ENCODE measurements around the gene CHRNA3. TPM values are rescaled to one million over a fixed set of nuclear protein-coding genes. Genes with fewer than 3 reads are reported as not detected.
A peak's percentile ranks its signal among the peaks of the same experiment; 100 is the strongest.

CHRNA3 gene
- total and polyA plus RNA-seq, 2 donors (not counting 1 experiment from before 2014, with no cell fraction given) = not detected

- no peak overlapping the region for H3K27ac Mint-ChIP-seq
- H3K4me1 ChIP-seq (ENCODE audit: control insufficient read depth in 2 of 2, insufficient read depth in 2 of 2, low read length in 2 of 2) = peaks cover 4 to 13% of the 10 kb centered on the region in 2 donors
- TF ChIP-seq CTCF (IDR thresholded peaks at IDR 0.05) (peak; percentile 86), EZH2 (IDR thresholded peaks at IDR 0.05; ENCODE audit: borderline replicate concordance, insufficient read depth, low read depth, low read length, poor library complexity, severe bottlenecking) (no peak)
- H3K27me3 ChIP-seq (replicated peaks in 1 of 4; ENCODE audit: control extremely low read depth in 1 of 4, control insufficient read depth in 3 of 4, insufficient read depth in 4 of 4, low read length in 3 of 4) = peaks cover 0 to 32% (median 13%) of the 10 kb centered on the region in 4 experiments
- H4K20me1 ChIP-seq (ENCODE audit: control insufficient read depth, insufficient read depth, low read length, poor library complexity, severe bottlenecking) = no peaks in the 10 kb centered on the region
- intact Hi-C loops (cut with micrococcal nuclease) = loop anchor here (1.0 to 10.0 kb wide), 2 partner anchors 193 to 286 kb away; partner anchors contain the start of gene ADAMTS7
- H3K36me3 ChIP-seq (replicated peaks in 1 of 2; ENCODE audit: control extremely low read depth in 1 of 2, control insufficient read depth in 1 of 2, extremely low read depth in 1 of 2, insufficient read depth in 2 of 2, low read length in 1 of 2) = no peaks in the 10 kb centered on the region
- POLR2A ChIA-PET = no interaction called here
- no peak overlapping the region for H2AFZ ChIP-seq (ENCODE audit: insufficient read depth, low read depth, low read length, poor library complexity, severe bottlenecking)
- H3K27ac ChIP-seq (ENCODE audit: low read length in 2 of 2) = no peak overlapping the region
- H3K79me2 ChIP-seq (ENCODE audit: control insufficient read depth, insufficient read depth, low read length) = no peaks in the 10 kb centered on the region
- H3K9ac ChIP-seq (ENCODE audit: low read length) = no peak overlapping the region
- CTCF ChIA-PET = interaction anchor here (0.5 to 2.0 kb wide), 5 partner anchors 91 to 566 kb away, joined by 3 to 18 read pairs (median 5); no protein-coding TSS in a partner anchor
- peaks cover 34% of the 10 kb centered on the region for H3K27me3 Mint-ChIP-seq
- ATAC-seq (ENCODE audit: low read depth) (peak; percentile 66), DNase-seq (peak; percentile 82)
- no peak overlapping the region for H3K4me3 ChIP-seq (ENCODE audit: control extremely low read depth in 1 of 5, extremely low read depth in 1 of 5, insufficient read depth in 1 of 5, low read depth in 2 of 5, low read length in 4 of 5)
- H3K9me3 ChIP-seq (ENCODE audit: control extremely low read depth in 1 of 3, control insufficient read depth in 2 of 3, insufficient read depth in 1 of 3, low read length in 2 of 3) = no peaks in the 10 kb centered on the region
- no peak overlapping the region for H3K4me2 ChIP-seq (replicated peaks; ENCODE audit: low read depth, low read length, poor library complexity, severe bottlenecking)
- H3K9me3 Mint-ChIP-seq (ENCODE audit: insufficient read depth) = no peaks in the 10 kb centered on the region
- peak overlapping the region; percentile 37 for H3K4me3 Mint-ChIP-seq
- WGBS (ENCODE audit: insufficient coverage) = 24% methylated on average over 8 of the region's 8 CpGs
- peaks cover 4% of the 10 kb centered on the region for H3K4me1 Mint-ChIP-seq
Observed at GRCh38 chr15:78618490-78618934, 2.3 kb downstream of the CHRNA3 start.

- Histone ChIP-seq H3K9me3 (ENCODE audit: control extremely low read depth in 1 of 3, control insufficient read depth in 2 of 3, insufficient read depth in 1 of 3, low read length in 2 of 3) (no peaks in the 10 kb centered on the region), H3K79me2 (ENCODE audit: control insufficient read depth, insufficient read depth, low read length) (no peaks in the 10 kb centered on the region), H3K9ac (ENCODE audit: low read length) (no peak overlapping the region), H3K4me2 (replicated peaks; ENCODE audit: low read depth, low read length, poor library complexity, severe bottlenecking) (no peak overlapping the region), H3K36me3 (replicated peaks in 1 of 2; ENCODE audit: control extremely low read depth in 1 of 2, control insufficient read depth in 1 of 2, extremely low read depth in 1 of 2, insufficient read depth in 2 of 2, low read length in 1 of 2) (no peaks in the 10 kb centered on the region), H3K27ac (ENCODE audit: low read length in 2 of 2) (no peak overlapping the region), H3K4me3 (ENCODE audit: control extremely low read depth in 1 of 5, extremely low read depth in 1 of 5, insufficient read depth in 1 of 5, low read depth in 2 of 5, low read length in 4 of 5) (no peak overlapping the region), H4K20me1 (ENCODE audit: control insufficient read depth, insufficient read depth, low read length, poor library complexity, severe bottlenecking) (no peaks in the 10 kb centered on the region), H3K27me3 (replicated peaks in 1 of 4; ENCODE audit: control extremely low read depth in 1 of 4, control insufficient read depth in 3 of 4, insufficient read depth in 4 of 4, low read length in 3 of 4) (peaks cover 0 to 32% (median 13%) of the 10 kb centered on the region in 4 experiments), H2AFZ (ENCODE audit: insufficient read depth, low read depth, low read length, poor library complexity, severe bottlenecking) (no peak overlapping the region), H3K4me1 (ENCODE audit: control insufficient read depth in 2 of 2, insufficient read depth in 2 of 2, low read length in 2 of 2) (peaks cover 4 to 13% of the 10 kb centered on the region in 2 donors)
- DNase-seq (no peak), ATAC-seq (ENCODE audit: low read depth) (peak; percentile 21)
- Mint-ChIP-seq H3K27ac (no peak overlapping the region), H3K27me3 (peaks cover 29% of the 10 kb centered on the region), H3K9me3 (ENCODE audit: insufficient read depth) (no peaks in the 10 kb centered on the region), H3K4me3 (no peak overlapping the region), H3K4me1 (peaks cover 4% of the 10 kb centered on the region)
- intact Hi-C loops (cut with micrococcal nuclease) = loop anchor here (1.0 to 10.0 kb wide), 2 partner anchors 193 to 287 kb away; partner anchors contain the start of gene ADAMTS7
- CTCF ChIA-PET = interaction anchor here (2.0 kb wide), 2 partner anchors 91 to 133 kb away, joined by 9 to 18 read pairs; no protein-coding TSS in a partner anchor
- TF ChIP-seq EZH2 (IDR thresholded peaks at IDR 0.05; ENCODE audit: borderline replicate concordance, insufficient read depth, low read depth, low read length, poor library complexity, severe bottlenecking) = no peak
- TF ChIP-seq CTCF (IDR thresholded peaks at IDR 0.05) = no peak
- WGBS (ENCODE audit: insufficient coverage) = 87% methylated on average over 8 of the region's 8 CpGs
- POLR2A ChIA-PET = no interaction called here
Observed at GRCh38 chr15:78618064-78618463, 2.7 kb downstream of the CHRNA3 start.
